Mesenchymal stem cell (in vitro differentiated cells and primary cell): ENCODE data around the gene RBM11.

Experiments
- DNase-seq: peaks from one replicate; pipeline ENCODE4 v3.0.0-alpha.2; 2013
- H2AFZ ChIP-seq: one replicate; pipeline ENCODE4 v1.6.1; 2013; ENCODE audit warnings: low read depth, mild to moderate bottlenecking, control low read depth, inconsistent platforms, low read length, moderate library complexity
- H2AK5ac ChIP-seq: 2 replicates; pipeline ENCODE4 v1.6.1; 2013; ENCODE audit warnings: low read length, moderate library complexity, mild to moderate bottlenecking, inconsistent platforms; ENCODE audit not compliant: severe bottlenecking
- H2BK120ac ChIP-seq: one replicate; pipeline ENCODE4 v1.6.1; 2013; ENCODE audit warnings: low read depth, mild to moderate bottlenecking, inconsistent platforms, low read length, moderate library complexity
- H2BK12ac ChIP-seq, 2 experiments: one replicate each; pipeline ENCODE4 v1.6.1; 2013; ENCODE audit warnings: inconsistent platforms in 2 of 2, low read length in 2 of 2, mild to moderate bottlenecking in 2 of 2, moderate library complexity in 2 of 2, control low read depth in 1 of 2
- H2BK15ac ChIP-seq: one replicate; pipeline ENCODE4 v1.6.1; 2013; ENCODE audit warnings: mild to moderate bottlenecking, low read depth, inconsistent platforms; ENCODE audit not compliant: poor library complexity, severe bottlenecking
- H2BK5ac ChIP-seq: 2 replicates; pipeline ENCODE4 v1.6.1; 2013; ENCODE audit warnings: low read depth, mild to moderate bottlenecking, low read length, control low read depth, inconsistent platforms; ENCODE audit not compliant: poor library complexity, severe bottlenecking
- H3K14ac ChIP-seq, 2 experiments: one replicate each; pipeline ENCODE4 v1.6.1; 2013; ENCODE audit warnings: inconsistent platforms in 2 of 2, low read length in 2 of 2, control low read depth in 1 of 2, mild to moderate bottlenecking in 1 of 2, moderate library complexity in 1 of 2
- H3K18ac ChIP-seq, 2 experiments: one replicate each; pipeline ENCODE4 v1.6.1; 2013; ENCODE audit warnings: inconsistent platforms in 2 of 2, low read length in 2 of 2, control low read depth in 1 of 2, low read depth in 1 of 2, mild to moderate bottlenecking in 1 of 2
- H3K23ac ChIP-seq, 2 experiments: one replicate each; pipeline ENCODE4 v1.6.1; 2013; ENCODE audit warnings: inconsistent platforms in 2 of 2, low read length in 2 of 2, mild to moderate bottlenecking in 2 of 2, moderate library complexity in 2 of 2, control low read depth in 1 of 2
- H3K27ac ChIP-seq: 2 replicates; pipeline ENCODE4 v1.5.1; 2013; ENCODE audit warnings: mild to moderate bottlenecking, moderate library complexity, low read length, control low read depth, inconsistent platforms; ENCODE audit not compliant: poor library complexity, severe bottlenecking
- H3K27me3 ChIP-seq, 2 experiments: 2 replicates each; pipeline versions ENCODE4 v1.6.1 to v1.7.0; 2013; ENCODE audit warnings: low read length in 2 of 2, mild to moderate bottlenecking in 2 of 2, moderate library complexity in 2 of 2, control low read depth in 1 of 2, inconsistent platforms in 1 of 2; ENCODE audit not compliant: control insufficient read depth in 1 of 2, insufficient read depth in 1 of 2
- H3K36me3 ChIP-seq, 2 experiments: 2 replicates each; pipeline versions ENCODE4 v1.6.1 to v1.7.0; 2013; ENCODE audit warnings: low read length in 2 of 2, control low read depth in 1 of 2, inconsistent platforms in 1 of 2, low read depth in 1 of 2, mild to moderate bottlenecking in 1 of 2; ENCODE audit not compliant: insufficient read depth in 2 of 2, control insufficient read depth in 1 of 2
- H3K4ac ChIP-seq, 2 experiments: one replicate each; pipeline ENCODE4 v1.6.1; 2013; ENCODE audit warnings: inconsistent platforms in 2 of 2, low read length in 2 of 2, mild to moderate bottlenecking in 2 of 2, moderate library complexity in 2 of 2, control low read depth in 1 of 2, low read depth in 1 of 2
- H3K4me1 ChIP-seq: 2 replicates; pipeline ENCODE4 v1.6.1; 2013; ENCODE audit warnings: low read depth, low read length, control low read depth; ENCODE audit not compliant: control insufficient read depth, insufficient read depth
- H3K4me2 ChIP-seq: 2 replicates; pipeline ENCODE4 v1.6.1; 2013; ENCODE audit warnings: low read length, mild to moderate bottlenecking, inconsistent platforms; ENCODE audit not compliant: poor library complexity, severe bottlenecking
- H3K4me3 ChIP-seq, 2 experiments: 2 replicates each; pipeline versions ENCODE4 v1.5.1 to v1.7.0; 2013; ENCODE audit warnings: low read length in 2 of 2, mild to moderate bottlenecking in 2 of 2, control low read depth in 1 of 2, low read depth in 1 of 2; ENCODE audit not compliant: insufficient read depth in 1 of 2
- H3K79me1 ChIP-seq: replicated peaks from 2 replicates; pipeline ENCODE4 v1.6.1; 2013; ENCODE audit warnings: mild to moderate bottlenecking, control low read depth, low read length, inconsistent platforms; ENCODE audit not compliant: poor library complexity, severe bottlenecking
- H3K9ac ChIP-seq: 2 replicates; pipeline ENCODE4 v1.7.0; 2013; ENCODE audit warnings: mild to moderate bottlenecking, low read length, moderate library complexity
- H3K9me3 ChIP-seq: 2 replicates; pipeline ENCODE4 v1.7.0; 2013; ENCODE audit warnings: mild to moderate bottlenecking, low read length; ENCODE audit not compliant: control insufficient read depth
- H4K8ac ChIP-seq: one replicate; pipeline ENCODE4 v1.6.1; 2013; ENCODE audit warnings: inconsistent platforms, mild to moderate bottlenecking, low read length, moderate library complexity
- H4K91ac ChIP-seq: one replicate; pipeline ENCODE4 v1.6.1; 2013; ENCODE audit warnings: mild to moderate bottlenecking, low read length, inconsistent platforms
- WGBS: methylation state at CpG from one replicate; pipeline ENCODE4 v1.1.7; 2013; ENCODE audit warnings: mixed read lengths; 5-methylcytosine and 5-hydroxymethylcytosine counted together

RBM11 gene

GRCh38 chr21:14265023-14265422, 49.1 kb downstream of the RBM11 start:
- Histone ChIP-seq H3K4ac (no peak overlapping the region), H3K9me3 (no peaks in the 10 kb centered on the region), H3K4me1 (no peaks in the 10 kb centered on the region), H3K18ac (no peak overlapping the region), H3K27me3 (no peaks in the 10 kb centered on the region), H2BK5ac (no peak overlapping the region), H4K91ac (no peak overlapping the region), H3K14ac (no peak overlapping the region), H3K36me3 (no peaks in the 10 kb centered on the region), H2AK5ac (no peak overlapping the region), H3K27ac (no peak overlapping the region), H3K9ac (no peak overlapping the region), H2BK120ac (no peak overlapping the region), H2AFZ (no peak overlapping the region), H3K4me3 (no peak overlapping the region), H2BK12ac (no peak overlapping the region), H2BK15ac (no peak overlapping the region), H4K8ac (no peak overlapping the region), H3K4me2 (no peak overlapping the region), H3K23ac (no peak overlapping the region), H3K79me1 (no peaks in the 10 kb centered on the region)
- no CpG with 5 or more reads among the region's 2 CpGs for WGBS
- DNase-seq = no peak

- Histone ChIP-seq H2BK15ac (no peak overlapping the region), H3K14ac (no peak overlapping the region), H3K27me3 (peaks cover 0 to 7% of the 10 kb centered on the region in 2 experiments), H2BK5ac (no peak overlapping the region), H4K91ac (no peak overlapping the region), H3K27ac (no peak overlapping the region), H3K18ac (no peak overlapping the region), H3K79me1 (no peaks in the 10 kb centered on the region), H3K4me3 (no peak overlapping the region), H3K23ac (no peak overlapping the region), H2AFZ (no peak overlapping the region), H3K4ac (no peak overlapping the region), H2BK12ac (no peak overlapping the region), H2BK120ac (no peak overlapping the region), H3K4me1 (no peaks in the 10 kb centered on the region), H3K9me3 (no peaks in the 10 kb centered on the region), H2AK5ac (no peak overlapping the region), H4K8ac (no peak overlapping the region), H3K4me2 (no peak overlapping the region), H3K36me3 (no peaks in the 10 kb centered on the region), H3K9ac (no peak overlapping the region)
- DNase-seq = no peak
Measured at GRCh38 chr21:14267076-14267475, 51.1 kb downstream of the RBM11 start.

- no peaks in the 10 kb centered on the region for H3K9me3 ChIP-seq
- WGBS = 100% methylated on average over 1 of the region's 2 CpGs
- DNase-seq = no peak
Measured at GRCh38 chr21:14270631-14271030, 54.7 kb downstream of the RBM11 start.

GRCh38 chr21:14271053-14271452, 55.1 kb downstream of the RBM11 start:
- no peak overlapping the region for H3K27ac ChIP-seq
- no peak overlapping the region for H3K14ac ChIP-seq
- H3K9ac ChIP-seq = no peak overlapping the region
- DNase-seq = no peak
- H4K91ac ChIP-seq = no peak overlapping the region
- no peak overlapping the region for H3K18ac ChIP-seq
- no peaks in the 10 kb centered on the region for H3K9me3 ChIP-seq
- H2BK5ac ChIP-seq = no peak overlapping the region
- no peak overlapping the region for H2BK120ac ChIP-seq
- no peaks in the 10 kb centered on the region for H3K4me1 ChIP-seq
- H2AFZ ChIP-seq = no peak overlapping the region
- no peak overlapping the region for H2BK12ac ChIP-seq
- H2BK15ac ChIP-seq = no peak overlapping the region
- H3K4me2 ChIP-seq = no peak overlapping the region
- H2AK5ac ChIP-seq = no peak overlapping the region
- no peak overlapping the region for H4K8ac ChIP-seq
- peaks cover 0 to 35% of the 10 kb centered on the region in 2 experiments for H3K27me3 ChIP-seq
- no peak overlapping the region for H3K23ac ChIP-seq
- H3K4ac ChIP-seq = no peak overlapping the region
- no peaks in the 10 kb centered on the region for H3K36me3 ChIP-seq
- no peak overlapping the region for H3K4me3 ChIP-seq
- no peaks in the 10 kb centered on the region for H3K79me1 ChIP-seq
- 100% methylated on average over 1 of the region's 3 CpGs for WGBS

More at GRCh38 chr21:14270631-14271030, 54.7 kb downstream of the RBM11 start:
- Histone ChIP-seq H3K4me2 (no peak overlapping the region), H2BK12ac (no peak overlapping the region), H3K79me1 (no peaks in the 10 kb centered on the region), H3K36me3 (no peaks in the 10 kb centered on the region), H3K18ac (no peak overlapping the region), H2AK5ac (no peak overlapping the region), H2BK5ac (no peak overlapping the region), H2BK15ac (no peak overlapping the region), H3K4ac (no peak overlapping the region), H3K23ac (no peak overlapping the region), H4K8ac (no peak overlapping the region), H4K91ac (no peak overlapping the region), H3K27ac (no peak overlapping the region), H2AFZ (no peak overlapping the region), H3K14ac (no peak overlapping the region), H3K27me3 (peaks cover 0 to 31% of the 10 kb centered on the region in 2 experiments), H2BK120ac (no peak overlapping the region), H3K4me1 (no peaks in the 10 kb centered on the region), H3K9ac (no peak overlapping the region), H3K4me3 (no peak overlapping the region)
